Stimulated activated CD4-positive, alpha-beta T cell treated with anti-CD3 and anti-CD28 coated beads, Interleukin-1b, Interleukin-23, amount 100 ng/mL, for 24 hours (primary cell): Measurements from ENCODE around the gene SLC39A12.

Experiments used
- DNase-seq, 4 experiments: peaks; one replicate each; pipeline ENCODE4 v3.0.0-alpha.2; 2020; ENCODE audit warnings: low read depth in 4 of 4, low spot score in 1 of 4

SLC39A12 gene

DNA sequence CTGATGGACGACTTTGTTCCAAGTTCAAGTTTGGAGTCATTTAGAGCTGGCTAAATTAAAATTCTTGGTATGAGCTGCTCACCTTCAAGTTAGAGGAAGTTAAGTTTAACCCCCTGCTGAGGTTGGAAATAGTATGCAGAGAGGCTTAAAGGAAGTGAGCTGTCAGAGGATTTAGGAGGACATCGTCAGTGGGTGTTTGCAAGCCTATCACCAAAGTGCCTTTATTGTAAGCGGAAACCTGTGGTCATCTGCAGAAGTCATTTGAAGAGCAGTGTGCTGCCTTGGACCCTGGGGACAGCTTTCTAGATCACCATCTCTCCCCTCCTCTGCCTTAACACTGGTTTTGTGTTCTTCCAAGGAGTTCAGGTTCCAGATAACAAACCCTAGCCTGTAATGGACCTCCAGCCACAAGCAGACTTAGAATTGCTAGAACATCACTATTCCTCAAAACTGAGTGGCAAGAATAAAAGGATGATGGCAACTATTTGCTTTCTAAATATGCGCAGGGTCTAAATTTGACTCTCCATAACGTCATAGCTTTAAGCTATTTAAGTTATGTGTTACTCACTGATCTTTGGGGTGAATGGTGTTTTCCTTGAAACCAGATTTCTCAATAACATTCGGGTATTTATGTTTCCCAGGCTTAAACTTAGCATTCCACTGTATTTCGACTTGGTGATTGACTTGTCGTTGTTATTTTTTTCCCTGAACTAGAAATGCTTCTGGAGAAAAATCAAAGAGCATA, 93.4 kb downstream of the SLC39A12 start:
- no peak for DNase-seq

GRCh38 chr10:18056583-18056982, 104.9 kb downstream of the SLC39A12 start:
- DNase-seq: no peak

DNA sequence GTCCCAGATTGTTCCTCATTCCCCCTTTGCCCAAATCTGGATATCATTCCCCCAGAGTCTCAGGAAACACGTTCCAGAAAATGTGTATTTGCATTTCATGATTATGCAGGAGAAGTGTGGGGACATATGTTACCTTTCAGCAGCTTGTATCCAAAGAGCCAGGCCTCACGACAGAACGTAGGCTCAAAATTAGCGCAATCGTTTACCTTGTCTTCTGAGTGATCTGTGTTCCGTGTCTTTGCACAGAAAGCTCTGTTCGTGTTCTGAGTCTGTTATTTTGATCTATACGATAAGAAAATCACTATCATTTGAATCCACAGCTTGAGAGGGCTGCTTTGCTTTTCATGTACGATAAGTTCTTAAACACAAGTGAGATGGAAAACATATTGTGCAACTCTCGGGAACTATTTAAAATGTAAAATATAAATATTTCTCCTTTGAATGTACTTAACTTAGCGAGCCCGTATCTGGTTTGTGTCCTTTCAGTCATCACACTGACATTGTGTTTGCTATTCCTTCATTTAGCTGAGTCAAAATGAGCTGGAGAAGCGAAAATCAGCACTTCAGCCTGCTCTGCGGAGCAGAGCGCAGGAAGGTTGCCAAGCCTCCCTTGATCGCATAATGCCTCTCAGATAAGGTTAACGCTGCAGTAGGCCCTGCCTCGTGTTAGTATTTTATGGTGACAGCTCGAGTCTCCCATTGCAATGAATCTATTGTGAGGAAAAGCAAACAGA, 108.3 kb downstream of the SLC39A12 start:
- DNase-seq: no peak

- no peak for DNase-seq
Measured at GRCh38 chr10:18066947-18067346, 115.2 kb downstream of the SLC39A12 start.

DNA sequence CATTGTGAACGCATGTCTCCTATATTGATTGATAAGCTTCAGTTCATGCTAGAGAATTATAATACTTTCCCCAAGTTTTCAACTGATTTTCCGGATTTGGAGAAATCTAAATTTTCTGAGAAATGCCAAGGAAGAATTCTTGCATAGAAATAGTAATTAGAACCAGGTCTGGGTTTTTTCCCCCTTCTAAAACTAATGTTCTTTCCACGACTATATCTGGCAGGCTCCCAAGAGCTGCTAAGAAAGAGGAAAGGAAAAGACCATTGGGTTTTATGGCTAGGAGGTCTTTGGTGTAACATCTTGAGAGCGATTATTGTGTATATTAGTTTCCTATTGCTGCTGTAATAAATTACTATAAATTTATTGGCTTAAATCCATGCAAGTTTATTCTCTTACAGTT, 116.7 kb downstream of the SLC39A12 start:
- no peak for DNase-seq

DNA sequence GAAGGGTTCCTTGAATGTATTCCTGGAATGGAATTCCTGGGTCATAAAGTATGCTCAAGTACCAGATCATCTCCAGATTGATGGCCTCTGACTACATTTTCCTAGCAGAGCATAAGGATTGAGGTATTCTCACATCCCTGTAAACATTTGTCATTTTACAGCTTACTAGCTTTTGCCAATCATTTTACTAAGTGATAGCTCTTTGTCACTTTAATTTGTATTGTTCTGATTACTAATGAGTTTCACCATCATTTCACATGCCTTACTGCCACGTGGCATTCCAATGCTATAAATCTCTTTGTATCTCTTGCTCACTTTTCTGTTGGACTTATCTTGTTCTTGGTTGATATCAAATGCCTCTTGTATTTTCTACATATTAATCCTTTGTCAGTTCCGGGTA, 119.9 kb downstream of the SLC39A12 start:
- no peak for DNase-seq

- no peak for DNase-seq
Measured at GRCh38 chr10:18073314-18073713, 121.6 kb downstream of the SLC39A12 start.

DNA sequence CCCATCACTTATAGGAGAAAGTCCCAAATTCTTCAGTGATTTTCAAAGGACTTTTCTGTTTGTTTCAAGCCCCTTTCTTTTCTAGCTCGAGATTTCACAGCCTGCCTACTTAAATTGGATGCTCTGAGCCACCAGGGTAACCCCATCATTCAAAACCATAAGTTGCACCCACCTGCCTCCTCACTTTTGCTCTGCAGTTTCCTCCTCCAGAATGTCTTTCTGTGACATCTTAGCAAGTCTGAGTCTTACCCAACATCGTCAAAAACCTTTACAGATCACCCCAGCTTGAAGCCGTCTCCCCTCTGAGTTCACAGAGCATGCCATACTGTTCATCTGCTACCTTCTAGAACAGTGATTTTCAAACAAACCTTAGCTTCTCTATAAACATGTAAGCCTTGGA, 124.2 kb downstream of the SLC39A12 start:
- DNase-seq: no peak

GRCh38 chr10:18079665-18080295, 128.1 kb downstream of the SLC39A12 start:
- DNase-seq: no peak

GRCh38 chr10:18082381-18082780, 130.7 kb downstream of the SLC39A12 start:
- DNase-seq: no peak

DNA sequence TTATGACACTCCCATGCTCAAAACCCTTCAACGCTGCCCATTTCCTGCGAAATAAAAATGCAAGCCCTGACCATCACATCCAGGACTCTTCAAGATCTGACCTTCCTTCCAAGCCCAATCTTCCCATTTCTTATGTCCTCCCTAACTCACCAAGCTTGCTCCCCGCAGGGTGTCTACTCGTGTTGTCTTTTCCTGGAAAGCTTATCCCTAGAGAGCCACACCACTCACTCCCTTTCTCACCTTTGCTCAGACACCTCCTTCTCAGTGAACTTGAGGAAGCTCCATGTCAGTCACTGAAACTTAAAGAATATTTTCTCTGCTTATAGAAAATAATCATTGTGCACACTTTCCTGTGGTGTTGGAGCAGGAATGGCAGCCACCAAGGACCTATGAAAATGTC, 134.1 kb downstream of the SLC39A12 start:
- no peak for DNase-seq

DNA sequence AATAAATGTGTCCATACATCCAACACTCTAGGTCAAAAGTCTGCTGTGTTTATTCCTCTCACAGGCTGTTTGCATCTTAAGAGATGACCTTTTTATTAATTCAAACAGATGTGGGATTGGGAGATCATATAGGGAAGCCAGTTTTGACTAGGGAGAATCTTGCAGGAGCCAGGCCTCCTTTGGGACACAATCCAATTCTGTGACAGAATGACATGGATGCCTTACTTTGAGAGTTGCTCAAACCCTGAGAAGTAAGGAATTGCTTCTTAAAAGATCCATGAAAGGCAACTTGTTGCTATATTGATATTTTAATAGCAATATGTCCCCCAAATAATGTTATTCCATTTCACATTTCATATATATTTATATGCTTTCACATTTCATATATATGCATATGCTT, 135.0 kb downstream of the SLC39A12 start:
- no peak for DNase-seq

DNA sequence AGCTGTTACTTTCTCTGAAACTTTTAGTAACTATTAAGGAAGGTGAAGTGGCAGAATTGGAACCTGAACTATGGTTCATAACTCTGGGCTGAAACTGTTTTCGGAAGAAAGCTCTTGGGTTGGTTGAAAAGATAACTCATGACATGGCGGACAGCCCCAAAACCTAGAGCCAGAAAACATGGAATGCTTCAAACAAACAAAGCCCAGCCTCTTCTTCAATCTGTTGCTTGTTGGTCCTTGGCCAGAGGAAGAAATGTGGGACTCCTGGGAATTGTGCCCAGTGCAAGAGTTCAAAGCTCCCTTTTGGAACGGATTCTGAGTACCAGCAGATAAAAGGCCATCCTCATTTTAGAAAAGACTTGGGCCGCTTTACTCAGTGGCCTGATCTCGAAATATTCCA, 135.6 kb downstream of the SLC39A12 start:
- DNase-seq: no peak
